Keratinocyte (primary cell): Measurements from ENCODE around the gene OBSL1.

Source experiments
- CTCF ChIP-seq, 3 experiments: IDR thresholded peaks in 1 of 3; conservative IDR thresholded peaks in 1 of 3; optimal IDR thresholded peaks in 1 of 3; 2 replicates in 2 of 3; 3 replicates in 1 of 3; pipeline versions ENCODE3 to v1.5.1; 2011; ENCODE audit warnings: low read length in 3 of 3, mild to moderate bottlenecking in 3 of 3, moderate library complexity in 2 of 3, control low read depth in 1 of 3, inconsistent platforms in 1 of 3; ENCODE audit not compliant: insufficient read depth in 2 of 3; ENCODE audit errors: extremely low read depth in 1 of 3
- EZH2 ChIP-seq: IDR thresholded peaks from one replicate; pipeline ENCODE4 v1.6.1; 2012; ENCODE audit warnings: inconsistent platforms, mild to moderate bottlenecking, low read length, moderate library complexity

GRCh38 chr2:219596954-219597551, 25.7 kb upstream of the OBSL1 start:
- TF ChIP-seq CTCF (optimal IDR thresholded peaks at IDR 0.05 in 1 of 3, IDR thresholded peaks at IDR 0.05 in 1 of 3, conservative IDR thresholded peaks at IDR 0.05 in 1 of 3; ENCODE audit: extremely low read depth in 1 of 3, insufficient read depth in 2 of 3, low read length in 3 of 3) (no peak), EZH2 (no peak)
